ENCODE data around the gene CHRNG. TPM values are rescaled to one million over a fixed set of nuclear protein-coding genes. Genes with fewer than 3 reads are reported as not detected.

CHRNG gene
- total RNA-seq, 1 donor from 2014 or later = not detected

DNA sequence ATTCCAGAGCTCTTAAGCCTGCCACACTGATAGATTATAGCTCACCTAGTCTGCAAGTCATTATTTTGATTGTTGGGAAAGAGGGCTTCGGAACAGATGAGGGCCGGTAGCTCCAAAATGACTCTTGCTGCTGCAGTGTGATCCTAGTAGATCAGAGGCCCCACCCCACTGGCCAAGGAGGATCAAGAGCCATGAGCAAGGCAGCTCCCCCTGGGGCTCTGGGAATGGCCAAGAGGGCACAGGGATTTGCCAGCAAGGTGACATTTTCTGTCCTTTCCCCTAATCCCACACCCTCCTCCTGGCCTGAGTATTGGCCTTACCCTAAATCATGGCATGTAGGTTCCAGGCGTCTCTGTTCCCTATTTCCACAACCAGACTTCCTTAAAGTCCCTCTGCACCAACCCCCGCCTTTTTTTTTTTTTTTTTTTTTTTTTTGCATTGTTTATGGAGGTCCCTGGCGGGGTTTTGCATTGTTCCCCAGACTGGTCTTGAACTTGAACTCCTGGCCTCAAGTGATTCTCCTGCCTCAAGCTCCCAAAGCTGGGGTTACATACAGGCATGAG lies 47.5 kb downstream of the CHRNG start:
- no peaks in the 10 kb centered on the region for H3K27me3 ChIP-seq (ENCODE audit: insufficient read depth, low read length)
- H3K9me3 Mint-ChIP-seq (ENCODE audit: unreplicated experiment) = no peaks in the 10 kb centered on the region
- H3K36me3 Mint-ChIP-seq (ENCODE audit: low read depth, unreplicated experiment) = peaks cover 13% of the 10 kb centered on the region
- TF ChIP-seq EZH2 (IDR thresholded peaks at IDR 0.05; ENCODE audit: insufficient read depth, low read length) = no peak
- TF ChIP-seq, protein P1, sequence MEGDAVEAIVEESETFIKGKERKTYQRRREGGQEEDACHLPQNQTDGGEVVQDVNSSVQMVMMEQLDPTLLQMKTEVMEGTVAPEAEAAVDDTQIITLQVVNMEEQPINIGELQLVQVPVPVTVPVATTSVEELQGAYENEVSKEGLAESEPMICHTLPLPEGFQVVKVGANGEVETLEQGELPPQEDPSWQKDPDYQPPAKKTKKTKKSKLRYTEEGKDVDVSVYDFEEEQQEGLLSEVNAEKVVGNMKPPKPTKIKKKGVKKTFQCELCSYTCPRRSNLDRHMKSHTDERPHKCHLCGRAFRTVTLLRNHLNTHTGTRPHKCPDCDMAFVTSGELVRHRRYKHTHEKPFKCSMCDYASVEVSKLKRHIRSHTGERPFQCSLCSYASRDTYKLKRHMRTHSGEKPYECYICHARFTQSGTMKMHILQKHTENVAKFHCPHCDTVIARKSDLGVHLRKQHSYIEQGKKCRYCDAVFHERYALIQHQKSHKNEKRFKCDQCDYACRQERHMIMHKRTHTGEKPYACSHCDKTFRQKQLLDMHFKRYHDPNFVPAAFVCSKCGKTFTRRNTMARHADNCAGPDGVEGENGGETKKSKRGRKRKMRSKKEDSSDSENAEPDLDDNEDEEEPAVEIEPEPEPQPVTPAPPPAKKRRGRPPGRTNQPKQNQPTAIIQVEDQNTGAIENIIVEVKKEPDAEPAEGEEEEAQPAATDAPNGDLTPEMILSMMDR (IDR thresholded peaks at IDR 0.05; ENCODE audit: insufficient read depth, low read depth, low read length) = no peak
- peaks cover 3% of the 10 kb centered on the region for H3K4me1 ChIP-seq (ENCODE audit: insufficient read depth, low read length)
- no peaks in the 10 kb centered on the region for H3K27me3 Mint-ChIP-seq (ENCODE audit: low read depth, unreplicated experiment)
- no peak overlapping the region for H3K4me3 Mint-ChIP-seq (ENCODE audit: unreplicated experiment)
- no peak for DNase-seq (ENCODE audit: low read depth)
- H3K27ac Mint-ChIP-seq (ENCODE audit: unreplicated experiment) = no peak overlapping the region
- H2AFZ ChIP-seq (ENCODE audit: low read depth, low read length) = no peak overlapping the region
- H3K36me3 ChIP-seq (ENCODE audit: insufficient read depth, low read length) = peaks cover 2% of the 10 kb centered on the region
- no peaks in the 10 kb centered on the region for H3K9me3 ChIP-seq (ENCODE audit: insufficient read depth, low read depth, low read length)
- no peaks in the 10 kb centered on the region for H4K20me1 ChIP-seq (ENCODE audit: insufficient read depth, low read length)
- FAIRE-seq = no peak
- no peak overlapping the region for H3K27ac ChIP-seq (ENCODE audit: low read depth, low read length)
- no peak overlapping the region for H3K4me3 ChIP-seq (ENCODE audit: insufficient read depth, low read depth, low read length)
- H3K9ac ChIP-seq (ENCODE audit: low read length) = no peak overlapping the region
- no peaks in the 10 kb centered on the region for H3K4me1 Mint-ChIP-seq (ENCODE audit: low read depth, unreplicated experiment)
- no peak overlapping the region for H3K4me2 ChIP-seq (ENCODE audit: low read length)
- no peaks in the 10 kb centered on the region for H3K79me2 ChIP-seq (ENCODE audit: insufficient read depth, low read length)

DNA sequence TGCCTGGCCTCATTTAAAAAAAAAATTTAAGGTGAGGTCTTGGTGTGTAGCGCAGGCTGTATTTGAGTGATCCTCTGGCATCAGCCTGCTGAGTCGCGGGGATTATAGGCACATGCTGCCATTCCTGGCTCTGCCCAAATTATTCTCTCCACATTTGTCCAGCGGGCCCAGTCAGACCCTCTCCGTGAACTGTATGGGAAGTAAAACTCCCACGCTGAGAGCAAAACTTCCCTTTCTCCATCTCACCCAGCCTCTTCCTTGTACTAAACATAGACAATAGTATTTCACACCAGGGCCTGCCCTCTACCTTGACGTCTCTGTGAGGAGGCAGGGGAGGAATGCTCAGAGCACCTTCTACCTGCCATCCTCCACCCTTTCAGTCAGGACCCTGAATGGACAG lies 48.0 kb downstream of the CHRNG start:
- FAIRE-seq (no peak), DNase-seq (ENCODE audit: low read depth) (no peak)
- Histone ChIP-seq H3K9ac (ENCODE audit: low read length) (no peak overlapping the region), H3K36me3 (ENCODE audit: insufficient read depth, low read length) (no peaks in the 10 kb centered on the region), H3K4me3 (ENCODE audit: insufficient read depth, low read depth, low read length) (no peak overlapping the region), H3K27ac (ENCODE audit: low read depth, low read length) (no peak overlapping the region), H3K79me2 (ENCODE audit: insufficient read depth, low read length) (no peaks in the 10 kb centered on the region), H3K9me3 (ENCODE audit: insufficient read depth, low read depth, low read length) (no peaks in the 10 kb centered on the region), H3K4me2 (ENCODE audit: low read length) (no peak overlapping the region), H3K4me1 (ENCODE audit: insufficient read depth, low read length) (peaks cover 4% of the 10 kb centered on the region), H4K20me1 (ENCODE audit: insufficient read depth, low read length) (no peaks in the 10 kb centered on the region), H2AFZ (ENCODE audit: low read depth, low read length) (no peak overlapping the region), H3K27me3 (ENCODE audit: insufficient read depth, low read length) (no peaks in the 10 kb centered on the region)
- Mint-ChIP-seq H3K4me1 (ENCODE audit: low read depth, unreplicated experiment) (no peaks in the 10 kb centered on the region), H3K9me3 (ENCODE audit: unreplicated experiment) (no peaks in the 10 kb centered on the region), H3K27me3 (ENCODE audit: low read depth, unreplicated experiment) (no peaks in the 10 kb centered on the region), H3K36me3 (ENCODE audit: low read depth, unreplicated experiment) (peaks cover 10% of the 10 kb centered on the region), H3K4me3 (ENCODE audit: unreplicated experiment) (no peak overlapping the region), H3K27ac (ENCODE audit: unreplicated experiment) (no peak overlapping the region)
- TF ChIP-seq EZH2 (IDR thresholded peaks at IDR 0.05; ENCODE audit: insufficient read depth, low read length) = no peak
- TF ChIP-seq, protein P1 (IDR thresholded peaks at IDR 0.05; ENCODE audit: insufficient read depth, low read depth, low read length) = no peak

DNA sequence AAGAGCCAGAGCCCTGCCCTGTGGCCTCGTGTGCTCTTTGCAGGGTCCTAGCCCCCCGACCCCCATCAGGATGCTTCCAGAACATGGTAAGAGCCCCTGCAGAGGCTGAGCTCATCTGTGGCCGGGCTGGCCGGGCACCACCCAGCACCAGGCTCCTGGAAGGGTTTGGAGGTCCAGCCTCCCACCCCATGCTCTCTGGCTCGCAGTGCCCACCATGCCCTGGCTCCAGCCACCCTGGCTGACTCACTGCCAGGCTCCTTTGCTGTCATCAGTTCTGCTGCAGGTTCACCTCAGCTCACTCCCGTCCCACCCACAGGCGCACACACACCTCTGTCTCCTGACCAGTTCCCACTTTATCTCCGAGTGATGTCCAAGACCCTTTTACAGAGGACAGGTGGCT lies 48.5 kb downstream of the CHRNG start:
- no peak for DNase-seq (ENCODE audit: low read depth)
- H3K27ac Mint-ChIP-seq (ENCODE audit: unreplicated experiment) = no peak overlapping the region

More for the DNA sequence above, 48.5 kb downstream of the CHRNG start:
- Mint-ChIP-seq H3K36me3 (ENCODE audit: low read depth, unreplicated experiment) (peaks cover 11% of the 10 kb centered on the region), H3K4me3 (ENCODE audit: unreplicated experiment) (no peak overlapping the region), H3K9me3 (ENCODE audit: unreplicated experiment) (no peaks in the 10 kb centered on the region), H3K27me3 (ENCODE audit: low read depth, unreplicated experiment) (no peaks in the 10 kb centered on the region), H3K4me1 (ENCODE audit: low read depth, unreplicated experiment) (peaks cover 4% of the 10 kb centered on the region)
- Histone ChIP-seq H2AFZ (ENCODE audit: low read depth, low read length) (no peak overlapping the region), H3K9ac (ENCODE audit: low read length) (no peak overlapping the region), H3K79me2 (ENCODE audit: insufficient read depth, low read length) (no peaks in the 10 kb centered on the region), H3K9me3 (ENCODE audit: insufficient read depth, low read depth, low read length) (no peaks in the 10 kb centered on the region), H3K27me3 (ENCODE audit: insufficient read depth, low read length) (no peaks in the 10 kb centered on the region), H3K27ac (ENCODE audit: low read depth, low read length) (no peak overlapping the region), H4K20me1 (ENCODE audit: insufficient read depth, low read length) (no peaks in the 10 kb centered on the region), H3K4me2 (ENCODE audit: low read length) (no peak overlapping the region), H3K4me3 (ENCODE audit: insufficient read depth, low read depth, low read length) (no peak overlapping the region), H3K36me3 (ENCODE audit: insufficient read depth, low read length) (no peaks in the 10 kb centered on the region), H3K4me1 (ENCODE audit: insufficient read depth, low read length) (peaks cover 8% of the 10 kb centered on the region)
- TF ChIP-seq EZH2 (IDR thresholded peaks at IDR 0.05; ENCODE audit: insufficient read depth, low read length) = no peak
- TF ChIP-seq, protein P1 (IDR thresholded peaks at IDR 0.05; ENCODE audit: insufficient read depth, low read depth, low read length) = no peak
- no peak for FAIRE-seq
